ENCODE results near the gene MACROD2. TPM values are rescaled to one million over a fixed set of nuclear protein-coding genes. Genes with fewer than 3 reads are reported as not detected.

Gene MACROD2
- total and polyA plus RNA-seq, 2 donors (not counting 1 experiment from before 2014, with no cell fraction given) = 5.3 to 6.7 TPM

DNA sequence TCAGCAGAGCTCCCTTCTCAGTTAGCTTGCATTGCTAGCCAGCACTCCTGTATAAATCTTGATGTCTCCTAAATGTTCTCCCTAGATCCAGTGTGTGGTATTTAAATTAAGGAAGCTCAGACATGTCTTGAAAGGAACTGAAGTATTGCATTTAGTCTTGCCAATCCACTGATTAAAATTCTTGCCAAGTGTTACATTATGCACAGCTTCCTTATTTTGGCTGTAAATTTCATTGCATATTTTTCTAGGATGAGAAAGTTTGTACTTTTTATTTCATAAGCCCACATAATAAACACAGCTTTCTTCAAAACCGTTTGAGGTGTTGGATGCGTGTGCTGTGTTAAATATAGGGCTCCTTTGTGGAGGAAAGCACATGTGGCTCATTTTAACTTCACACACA, 671.9 kb downstream of the MACROD2 start:
- no peaks in the 10 kb centered on the region for H3K9me3 Mint-ChIP-seq (ENCODE audit: insufficient read depth)
- no peak overlapping the region for H3K4me3 ChIP-seq (ENCODE audit: control extremely low read depth in 1 of 5, extremely low read depth in 1 of 5, insufficient read depth in 1 of 5, low read depth in 2 of 5, low read length in 4 of 5)
- no peaks in the 10 kb centered on the region for H3K4me1 ChIP-seq (ENCODE audit: control insufficient read depth in 2 of 2, insufficient read depth in 2 of 2, low read length in 2 of 2)
- H3K4me2 ChIP-seq (replicated peaks; ENCODE audit: low read depth, low read length, poor library complexity, severe bottlenecking) = no peak overlapping the region
- ChIA-PET CTCF (no interaction called here), POLR2A (no interaction called here)
- TF ChIP-seq, protein P1, sequence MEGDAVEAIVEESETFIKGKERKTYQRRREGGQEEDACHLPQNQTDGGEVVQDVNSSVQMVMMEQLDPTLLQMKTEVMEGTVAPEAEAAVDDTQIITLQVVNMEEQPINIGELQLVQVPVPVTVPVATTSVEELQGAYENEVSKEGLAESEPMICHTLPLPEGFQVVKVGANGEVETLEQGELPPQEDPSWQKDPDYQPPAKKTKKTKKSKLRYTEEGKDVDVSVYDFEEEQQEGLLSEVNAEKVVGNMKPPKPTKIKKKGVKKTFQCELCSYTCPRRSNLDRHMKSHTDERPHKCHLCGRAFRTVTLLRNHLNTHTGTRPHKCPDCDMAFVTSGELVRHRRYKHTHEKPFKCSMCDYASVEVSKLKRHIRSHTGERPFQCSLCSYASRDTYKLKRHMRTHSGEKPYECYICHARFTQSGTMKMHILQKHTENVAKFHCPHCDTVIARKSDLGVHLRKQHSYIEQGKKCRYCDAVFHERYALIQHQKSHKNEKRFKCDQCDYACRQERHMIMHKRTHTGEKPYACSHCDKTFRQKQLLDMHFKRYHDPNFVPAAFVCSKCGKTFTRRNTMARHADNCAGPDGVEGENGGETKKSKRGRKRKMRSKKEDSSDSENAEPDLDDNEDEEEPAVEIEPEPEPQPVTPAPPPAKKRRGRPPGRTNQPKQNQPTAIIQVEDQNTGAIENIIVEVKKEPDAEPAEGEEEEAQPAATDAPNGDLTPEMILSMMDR (IDR thresholded peaks at IDR 0.05) = no peak
- no peak for TF ChIP-seq EZH2 (IDR thresholded peaks at IDR 0.05; ENCODE audit: borderline replicate concordance, insufficient read depth, low read depth, low read length, poor library complexity, severe bottlenecking)
- no peak overlapping the region for H2AFZ ChIP-seq (ENCODE audit: insufficient read depth, low read depth, low read length, poor library complexity, severe bottlenecking)
- H3K27me3 Mint-ChIP-seq = peaks cover 4% of the 10 kb centered on the region
- no peak overlapping the region for H3K27ac Mint-ChIP-seq
- no peaks in the 10 kb centered on the region for H4K20me1 ChIP-seq (ENCODE audit: control insufficient read depth, insufficient read depth, low read length, poor library complexity, severe bottlenecking)
- H3K36me3 ChIP-seq (replicated peaks in 1 of 2; ENCODE audit: control extremely low read depth in 1 of 2, control insufficient read depth in 1 of 2, extremely low read depth in 1 of 2, insufficient read depth in 2 of 2, low read length in 1 of 2) = no peaks in the 10 kb centered on the region
- no peaks in the 10 kb centered on the region for H3K27me3 ChIP-seq (replicated peaks in 1 of 4; ENCODE audit: control extremely low read depth in 1 of 4, control insufficient read depth in 3 of 4, insufficient read depth in 4 of 4, low read length in 3 of 4)
- H3K4me3 Mint-ChIP-seq = no peak overlapping the region
- intact Hi-C loops (cut with micrococcal nuclease) = no loop called here
- H3K9me3 ChIP-seq (ENCODE audit: control extremely low read depth in 1 of 3, control insufficient read depth in 2 of 3, insufficient read depth in 1 of 3, low read length in 2 of 3) = no peaks in the 10 kb centered on the region
- H3K27ac ChIP-seq (ENCODE audit: low read length in 2 of 2) = no peak overlapping the region
- no peak for ATAC-seq (ENCODE audit: low read depth)
- no peak overlapping the region for H3K9ac ChIP-seq (ENCODE audit: low read length)
- WGBS (ENCODE audit: insufficient coverage) = no CpG with 5 or more reads among the region's 2 CpGs
- no peaks in the 10 kb centered on the region for H3K79me2 ChIP-seq (ENCODE audit: control insufficient read depth, insufficient read depth, low read length)
- no peaks in the 10 kb centered on the region for H3K4me1 Mint-ChIP-seq
- DNase-seq = no peak

DNA sequence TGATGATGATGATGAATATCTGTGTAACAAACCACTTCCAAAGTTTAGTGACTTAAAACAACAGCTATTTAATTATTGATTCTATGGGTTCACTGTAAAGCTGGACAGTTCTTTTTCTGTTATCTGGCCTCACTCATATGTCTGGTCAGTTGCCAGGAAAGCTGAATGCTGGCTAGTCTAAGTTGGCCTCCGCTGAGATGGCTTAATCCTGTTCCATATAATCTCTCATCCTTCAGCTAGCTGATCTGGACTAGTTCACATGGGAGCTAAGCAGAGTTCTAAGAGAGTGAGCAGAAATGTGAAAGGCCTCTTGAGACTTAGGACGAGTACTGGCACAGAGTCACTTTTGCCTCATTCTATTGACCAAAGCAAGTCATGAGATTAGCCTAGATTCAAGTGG, 676.8 kb downstream of the MACROD2 start:
- Histone ChIP-seq H3K27ac (ENCODE audit: low read length in 2 of 2) (no peak overlapping the region), H3K27me3 (replicated peaks in 1 of 4; ENCODE audit: control extremely low read depth in 1 of 4, control insufficient read depth in 3 of 4, insufficient read depth in 4 of 4, low read length in 3 of 4) (no peaks in the 10 kb centered on the region), H3K9me3 (ENCODE audit: control extremely low read depth in 1 of 3, control insufficient read depth in 2 of 3, insufficient read depth in 1 of 3, low read length in 2 of 3) (no peaks in the 10 kb centered on the region), H2AFZ (ENCODE audit: insufficient read depth, low read depth, low read length, poor library complexity, severe bottlenecking) (no peak overlapping the region), H3K9ac (ENCODE audit: low read length) (no peak overlapping the region), H3K4me1 (ENCODE audit: control insufficient read depth in 2 of 2, insufficient read depth in 2 of 2, low read length in 2 of 2) (no peaks in the 10 kb centered on the region), H3K36me3 (replicated peaks in 1 of 2; ENCODE audit: control extremely low read depth in 1 of 2, control insufficient read depth in 1 of 2, extremely low read depth in 1 of 2, insufficient read depth in 2 of 2, low read length in 1 of 2) (no peaks in the 10 kb centered on the region), H3K79me2 (ENCODE audit: control insufficient read depth, insufficient read depth, low read length) (no peaks in the 10 kb centered on the region), H4K20me1 (ENCODE audit: control insufficient read depth, insufficient read depth, low read length, poor library complexity, severe bottlenecking) (no peaks in the 10 kb centered on the region), H3K4me3 (ENCODE audit: control extremely low read depth in 1 of 5, extremely low read depth in 1 of 5, insufficient read depth in 1 of 5, low read depth in 2 of 5, low read length in 4 of 5) (no peak overlapping the region), H3K4me2 (replicated peaks; ENCODE audit: low read depth, low read length, poor library complexity, severe bottlenecking) (no peak overlapping the region)
- Mint-ChIP-seq H3K4me1 (no peaks in the 10 kb centered on the region), H3K27ac (no peak overlapping the region), H3K27me3 (peaks cover 4% of the 10 kb centered on the region), H3K9me3 (ENCODE audit: insufficient read depth) (no peaks in the 10 kb centered on the region), H3K4me3 (no peak overlapping the region)
- DNase-seq (no peak), ATAC-seq (ENCODE audit: low read depth) (no peak)
- TF ChIP-seq, protein P1 (IDR thresholded peaks at IDR 0.05) = no peak
- no peak for TF ChIP-seq EZH2 (IDR thresholded peaks at IDR 0.05; ENCODE audit: borderline replicate concordance, insufficient read depth, low read depth, low read length, poor library complexity, severe bottlenecking)
- CTCF ChIA-PET = no interaction called here
- WGBS (ENCODE audit: insufficient coverage) = 78% methylated on average over 1 of the region's 2 CpGs
- intact Hi-C loops (cut with micrococcal nuclease) = no loop called here
- POLR2A ChIA-PET = no interaction called here
